Measurements from ENCODE around the gene SLC1A4. TPM values are rescaled to one million over a fixed set of nuclear protein-coding genes. Genes with fewer than 3 reads are reported as not detected.

The SLC1A4 gene
- total RNA-seq, 4 donors from 2014 or later = 5.9 to 18.7 (median 9.1) TPM

DNA sequence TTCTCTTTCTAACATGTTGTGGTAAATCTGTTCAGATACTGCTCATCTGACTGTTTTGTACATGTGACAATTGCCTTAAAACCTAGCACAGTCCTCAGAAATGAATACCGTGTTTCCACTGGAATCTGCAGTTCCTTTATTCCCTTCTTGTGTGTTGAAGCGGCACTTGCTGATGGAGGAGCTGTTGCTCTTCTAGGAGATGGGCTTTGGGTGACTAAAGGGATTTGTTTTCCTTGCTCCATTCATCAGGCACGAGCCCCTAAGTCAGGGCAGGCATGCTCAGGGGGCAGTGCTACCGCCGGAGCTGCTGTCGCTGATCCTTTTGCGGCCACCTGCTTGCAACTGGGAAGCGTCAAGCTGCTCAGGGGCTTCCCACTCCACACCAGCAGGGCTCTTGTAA is 34.5 kb downstream of the SLC1A4 start:
- TF ChIP-seq EP300 (IDR thresholded peaks at IDR 0.05; ENCODE audit: low read depth) = no peak
- TF ChIP-seq POLR2AphosphoS5 (IDR thresholded peaks at IDR 0.05) = no peak
- TF ChIP-seq, protein P1, sequence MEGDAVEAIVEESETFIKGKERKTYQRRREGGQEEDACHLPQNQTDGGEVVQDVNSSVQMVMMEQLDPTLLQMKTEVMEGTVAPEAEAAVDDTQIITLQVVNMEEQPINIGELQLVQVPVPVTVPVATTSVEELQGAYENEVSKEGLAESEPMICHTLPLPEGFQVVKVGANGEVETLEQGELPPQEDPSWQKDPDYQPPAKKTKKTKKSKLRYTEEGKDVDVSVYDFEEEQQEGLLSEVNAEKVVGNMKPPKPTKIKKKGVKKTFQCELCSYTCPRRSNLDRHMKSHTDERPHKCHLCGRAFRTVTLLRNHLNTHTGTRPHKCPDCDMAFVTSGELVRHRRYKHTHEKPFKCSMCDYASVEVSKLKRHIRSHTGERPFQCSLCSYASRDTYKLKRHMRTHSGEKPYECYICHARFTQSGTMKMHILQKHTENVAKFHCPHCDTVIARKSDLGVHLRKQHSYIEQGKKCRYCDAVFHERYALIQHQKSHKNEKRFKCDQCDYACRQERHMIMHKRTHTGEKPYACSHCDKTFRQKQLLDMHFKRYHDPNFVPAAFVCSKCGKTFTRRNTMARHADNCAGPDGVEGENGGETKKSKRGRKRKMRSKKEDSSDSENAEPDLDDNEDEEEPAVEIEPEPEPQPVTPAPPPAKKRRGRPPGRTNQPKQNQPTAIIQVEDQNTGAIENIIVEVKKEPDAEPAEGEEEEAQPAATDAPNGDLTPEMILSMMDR (IDR thresholded peaks at IDR 0.05) = no peak
- H3K27me3 ChIP-seq = no peaks in the 10 kb centered on the region
- in situ Hi-C loops (cut with MboI; ENCODE audit: low pct_ligation_motif_present in 1 of 4, low pct_unique_long_range_greater_than_20kb in 1 of 4, low sequenced_read_pairs in 3 of 4) (no loop called here), intact Hi-C loops (cut with DNase I; ENCODE audit: low total_unique reads) (no loop called here)
- no peaks in the 10 kb centered on the region for H3K9me3 ChIP-seq
- peaks cover 0 to 21% (median 12%) of the 10 kb centered on the region in 4 donors for H3K4me1 ChIP-seq
- H3K27ac ChIP-seq = no peak overlapping the region
- H3K36me3 ChIP-seq = no peaks in the 10 kb centered on the region
- no peak overlapping the region for H3K4me3 ChIP-seq
- DNase-seq = no peak
- 93 to 100% methylated on average over 1 to 8 of the region's 8 CpGs for WGBS, 2 donors (ENCODE audit: low coverage in 1 of 2)

DNA sequence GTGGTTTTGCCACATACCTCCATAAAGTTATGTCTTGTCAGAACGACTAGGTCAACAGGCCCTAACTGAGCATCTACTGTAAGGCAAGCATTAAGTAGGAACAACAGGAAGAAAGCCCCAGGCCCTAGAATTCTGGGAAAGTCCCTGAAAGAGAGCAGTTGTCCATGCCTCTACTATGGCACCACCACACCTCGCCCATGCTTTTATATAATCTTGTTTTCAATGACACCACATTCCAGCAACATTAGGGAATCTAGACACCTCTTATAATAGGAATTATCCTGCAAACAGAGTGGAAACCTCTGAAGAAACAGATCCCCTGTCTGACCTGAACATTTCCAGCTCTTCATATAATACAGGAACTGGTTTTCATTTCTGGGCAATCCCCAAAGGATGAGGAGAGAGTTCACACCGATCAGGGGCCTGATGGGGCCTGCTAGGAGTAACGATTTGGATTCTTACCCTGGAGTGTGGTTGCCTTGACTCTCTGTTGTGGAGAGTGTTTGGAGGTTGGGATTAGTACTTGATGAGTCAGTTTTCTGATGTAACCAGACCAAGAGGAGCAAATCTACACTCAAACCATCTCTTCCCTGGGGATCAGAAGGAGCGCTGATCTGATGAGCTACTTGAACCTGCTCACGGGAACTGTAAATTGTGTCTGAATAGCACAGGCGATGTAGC is 35.1 kb downstream of the SLC1A4 start:
- in situ Hi-C loops (cut with MboI; ENCODE audit: low pct_ligation_motif_present in 1 of 4, low pct_unique_long_range_greater_than_20kb in 1 of 4, low sequenced_read_pairs in 3 of 4) = no loop called here

DNA sequence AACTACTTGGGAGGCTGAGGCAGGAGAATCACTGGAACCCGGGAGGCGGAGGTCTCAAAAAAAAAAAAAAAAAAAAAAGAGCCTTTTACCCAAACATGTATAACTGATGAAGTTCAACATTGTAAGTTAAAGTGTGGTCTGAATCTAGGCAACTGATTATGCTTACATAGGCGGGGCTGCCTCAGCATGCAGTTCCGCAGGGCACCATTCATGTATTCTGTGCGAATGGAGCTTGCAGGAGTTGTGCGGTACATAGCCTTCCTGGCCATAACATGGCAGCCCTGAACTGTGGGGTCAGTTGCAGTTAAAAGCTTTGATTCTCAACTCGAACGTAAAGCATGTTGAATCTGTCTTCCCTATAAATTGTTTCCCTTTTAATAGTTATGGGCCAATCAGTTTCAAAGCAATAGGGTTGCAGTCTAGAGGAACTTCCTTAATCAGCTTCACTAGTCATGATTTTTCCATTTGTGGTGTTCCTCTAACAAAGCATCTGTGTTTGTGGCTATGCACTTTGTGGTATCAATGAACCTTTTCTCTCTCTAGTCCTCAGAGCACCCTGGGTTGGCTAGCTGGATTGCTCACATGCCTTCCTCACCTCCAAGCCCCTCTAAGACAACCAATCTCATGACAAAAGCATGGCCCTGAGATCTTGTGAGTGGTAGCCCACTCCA is 36.4 kb downstream of the SLC1A4 start:
- Histone ChIP-seq H3K4me1 (peaks cover 0 to 36% (median 18%) of the 10 kb centered on the region in 4 donors), H3K4me3 (no peak overlapping the region), H3K9me3 (no peaks in the 10 kb centered on the region), H3K27me3 (no peaks in the 10 kb centered on the region), H3K36me3 (no peaks in the 10 kb centered on the region), H3K27ac (peak overlapping the region; percentile 47 to 76 (median 52))
- DNase-seq = no peak
- 50 to 72% methylated on average over 7 to 8 of the region's 8 CpGs for WGBS, 2 donors (ENCODE audit: low coverage in 1 of 2)
- intact Hi-C loops (cut with DNase I; ENCODE audit: low total_unique reads) = no loop called here
- TF ChIP-seq EP300 (IDR thresholded peaks at IDR 0.05; ENCODE audit: low read depth) = no peak
- TF ChIP-seq, protein P1 (IDR thresholded peaks at IDR 0.05) = peak in 1 of 5 experiments; percentile 17
- in situ Hi-C loops (cut with MboI; ENCODE audit: low pct_ligation_motif_present in 1 of 4, low pct_unique_long_range_greater_than_20kb in 1 of 4, low sequenced_read_pairs in 3 of 4) = loop anchor here in 1 of 4 donors (25.0 kb wide), 1 partner anchor 388 kb away; no protein-coding TSS in a partner anchor

More for the DNA sequence above, 35.1 kb downstream of the SLC1A4 start:
- no peak overlapping the region for H3K4me3 ChIP-seq
- no peak overlapping the region for H3K27ac ChIP-seq
- no peak for DNase-seq
- WGBS, 2 donors (ENCODE audit: low coverage in 1 of 2) = 80 to 84% methylated on average over 2 to 7 of the region's 7 CpGs
- no peaks in the 10 kb centered on the region for H3K9me3 ChIP-seq
- H3K4me1 ChIP-seq = peaks cover 0 to 23% (median 12%) of the 10 kb centered on the region in 4 donors
- TF ChIP-seq POLR2AphosphoS5 (IDR thresholded peaks at IDR 0.05) (no peak), POLR2A (IDR thresholded peaks at IDR 0.05) (no peak), EP300 (IDR thresholded peaks at IDR 0.05; ENCODE audit: low read depth) (no peak)
- TF ChIP-seq, protein P1 (IDR thresholded peaks at IDR 0.05) = no peak
- no peaks in the 10 kb centered on the region for H3K27me3 ChIP-seq
- intact Hi-C loops (cut with DNase I; ENCODE audit: low total_unique reads) = no loop called here
- no peaks in the 10 kb centered on the region for H3K36me3 ChIP-seq

DNA sequence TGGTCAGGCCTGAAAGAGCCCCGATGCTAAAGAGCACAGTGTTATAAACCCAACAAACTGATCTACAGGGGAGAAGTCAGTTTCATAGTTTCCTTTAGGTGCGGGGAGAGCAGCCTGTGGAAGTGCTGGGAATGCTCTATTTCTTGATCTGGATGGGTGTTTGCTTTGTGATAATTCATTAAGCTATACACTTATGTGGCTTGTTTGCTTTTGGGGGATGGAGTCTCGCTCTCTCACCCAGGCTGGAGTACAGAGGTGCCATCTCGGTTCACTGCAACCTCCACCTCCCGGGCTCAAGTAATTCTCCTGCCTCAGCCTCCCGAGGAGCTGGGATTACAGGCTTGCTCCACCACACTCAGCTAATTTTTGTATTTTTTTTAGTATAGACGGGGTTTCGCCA is 37.0 kb downstream of the SLC1A4 start:
- Histone ChIP-seq H3K27ac (peak overlapping the region; percentile 47 to 76 (median 52)), H3K9me3 (no peaks in the 10 kb centered on the region), H3K4me3 (no peak overlapping the region), H3K36me3 (no peaks in the 10 kb centered on the region), H3K4me1 (peaks cover 0 to 42% (median 18%) of the 10 kb centered on the region in 4 donors), H3K27me3 (no peaks in the 10 kb centered on the region)
- no peak for DNase-seq
- 54 to 68% methylated on average over 3 to 8 of the region's 8 CpGs for WGBS, 2 donors (ENCODE audit: low coverage in 1 of 2)
- in situ Hi-C loops (cut with MboI; ENCODE audit: low pct_ligation_motif_present in 1 of 4, low pct_unique_long_range_greater_than_20kb in 1 of 4, low sequenced_read_pairs in 3 of 4) (loop anchor here in 1 of 4 donors (25.0 kb wide), 1 partner anchor 389 kb away; no protein-coding TSS in a partner anchor), intact Hi-C loops (cut with DNase I; ENCODE audit: low total_unique reads) (no loop called here)
- TF ChIP-seq, protein P1 (IDR thresholded peaks at IDR 0.05) = no peak
- TF ChIP-seq POLR2A (IDR thresholded peaks at IDR 0.05) (no peak), EP300 (IDR thresholded peaks at IDR 0.05; ENCODE audit: low read depth) (no peak), POLR2AphosphoS5 (IDR thresholded peaks at IDR 0.05) (no peak)

Data from transverse colon (tissue), 4 donors.